ENCODE data around the gene MFN2.

MFN2 gene

GRCh38 chr1:12026586-12026985, 46.3 kb downstream of the MFN2 start:
- Histone ChIP-seq H3K27ac (no peak overlapping the region), H3K9me3 (ENCODE audit: severe bottlenecking) (no peaks in the 10 kb centered on the region), H3K27me3 (ENCODE audit: insufficient read depth, low read depth, severe bottlenecking) (no peaks in the 10 kb centered on the region), H3K36me3 (peaks cover 52% of the 10 kb centered on the region), H3K4me3 (ENCODE audit: low read depth, low read length) (no peak overlapping the region)
- DNase-seq, result no peak
- no peak for TF ChIP-seq CTCF (IDR thresholded peaks at IDR 0.05; ENCODE audit: low read depth, low read length)

- no peak overlapping the region for H3K27ac ChIP-seq
- peaks cover 40% of the 10 kb centered on the region for H3K36me3 ChIP-seq
- H3K9me3 ChIP-seq (ENCODE audit: severe bottlenecking), result no peaks in the 10 kb centered on the region
- H3K27me3 ChIP-seq (ENCODE audit: insufficient read depth, low read depth, severe bottlenecking), result no peaks in the 10 kb centered on the region
- DNase-seq, result no peak
- H3K4me3 ChIP-seq (ENCODE audit: low read depth, low read length), result no peak overlapping the region
- no peak for TF ChIP-seq CTCF (IDR thresholded peaks at IDR 0.05; ENCODE audit: low read depth, low read length)
Measured at GRCh38 chr1:12028248-12028647, 48.0 kb downstream of the MFN2 start.

- DNase-seq, result no peak
- Histone ChIP-seq H3K27me3 (ENCODE audit: insufficient read depth, low read depth, severe bottlenecking) (no peaks in the 10 kb centered on the region), H3K36me3 (peaks cover 37% of the 10 kb centered on the region), H3K9me3 (ENCODE audit: severe bottlenecking) (no peaks in the 10 kb centered on the region), H3K27ac (no peak overlapping the region), H3K4me3 (ENCODE audit: low read depth, low read length) (no peak overlapping the region)
- no peak for TF ChIP-seq CTCF (IDR thresholded peaks at IDR 0.05; ENCODE audit: low read depth, low read length)
Measured at GRCh38 chr1:12028957-12029511, 48.8 kb downstream of the MFN2 start.

GRCh38 chr1:12029720-12030339, 49.6 kb downstream of the MFN2 start:
- no peak overlapping the region for H3K4me3 ChIP-seq (ENCODE audit: low read depth, low read length)
- H3K27me3 ChIP-seq (ENCODE audit: insufficient read depth, low read depth, severe bottlenecking), result no peaks in the 10 kb centered on the region
- H3K9me3 ChIP-seq (ENCODE audit: severe bottlenecking), result no peaks in the 10 kb centered on the region
- TF ChIP-seq CTCF (IDR thresholded peaks at IDR 0.05; ENCODE audit: low read depth, low read length), result no peak
- H3K36me3 ChIP-seq, result peaks cover 32% of the 10 kb centered on the region
- H3K27ac ChIP-seq, result no peak overlapping the region
- no peak for DNase-seq

- peak; percentile 79 for DNase-seq
- Histone ChIP-seq H3K27ac (no peak overlapping the region), H3K36me3 (peaks cover 21% of the 10 kb centered on the region)
Measured at GRCh38 chr1:12031039-12031980, 51.1 kb downstream of the MFN2 start.

More at GRCh38 chr1:12031039-12031980, 51.1 kb downstream of the MFN2 start:
- Histone ChIP-seq H3K9me3 (ENCODE audit: severe bottlenecking) (no peaks in the 10 kb centered on the region), H3K4me3 (ENCODE audit: low read depth, low read length) (no peak overlapping the region), H3K27me3 (ENCODE audit: insufficient read depth, low read depth, severe bottlenecking) (no peaks in the 10 kb centered on the region)
- peak; percentile 93 for TF ChIP-seq CTCF (IDR thresholded peaks at IDR 0.05; ENCODE audit: low read depth, low read length)

All from WERI-Rb-1 (cell line).